GM21381 (cell line): Measurements from ENCODE around the gene ECHDC3.

Experiments
- ATAC-seq: cut with Tn5 transposase; IDR thresholded peaks from one replicate; pipeline ENCODE4 v1.9.1; 2021; ENCODE audit warnings: mild to moderate bottlenecking, moderate library complexity; ENCODE audit not compliant: unreplicated experiment

The ECHDC3 gene

GRCh38 chr10:11808808-11809207 lies 66.6 kb downstream of the ECHDC3 start:
- ATAC-seq: no peak

GRCh38 chr10:11810313-11810766 lies 68.2 kb downstream of the ECHDC3 start:
- no peak for ATAC-seq

- no peak for ATAC-seq
Measured at GRCh38 chr10:11810973-11811372, 68.8 kb downstream of the ECHDC3 start.

GRCh38 chr10:11813177-11813576 lies 71.0 kb downstream of the ECHDC3 start:
- no peak for ATAC-seq
